OCI-LY7 (cell line): ENCODE measurements around the gene C9orf50.

Source experiments
- CTCF ChIP-seq: fragments of 200-600 bp; sonication (generic); conservative IDR thresholded peaks from 2 replicates; pipeline ENCODE4 v1.5.1; 2014; ENCODE audit warnings: mild to moderate bottlenecking, antibody characterized with exemption, low read length, moderate library complexity, mixed read lengths
- EZH2phosphoT487 ChIP-seq: fragments of 200-600 bp; sonication (generic); IDR thresholded peaks from 2 replicates; pipeline ENCODE4 v1.6.1; 2018; ENCODE audit warnings: low read depth, borderline replicate concordance, mild to moderate bottlenecking, mixed run types, antibody characterized with exemption, low read length, moderate library complexity, mixed read lengths

- TF ChIP-seq CTCF, result no peak
- TF ChIP-seq EZH2phosphoT487, result no peak
Measured at GRCh38 chr9:129575818-129576217, 45.1 kb downstream of the C9orf50 start.
